Body of pancreas (tissue), 4 donors: ENCODE measurements around the gene GNAT1. TPM values are rescaled to one million over a fixed set of nuclear protein-coding genes. Genes with fewer than 3 reads are reported as not detected.

Experiments used
- ATAC-seq: fragments of 150-250 bp; one replicate; pipeline ENCODE4 v1.9.1; 2016
- DNase-seq, 4 donors: peaks; one replicate each; pipeline ENCODE4 v3.0.0-alpha.2; 2019
- H3K27ac ChIP-seq, 4 donors: fragments of 200-600 bp; sonication (generic); 1 replicate in 3 of 4; 2 replicates in 1 of 4; pipeline versions ENCODE4 v1.5.1 to v1.6.1; 2016 to 2019; ENCODE audit warnings: mild to moderate bottlenecking in 1 of 4, mixed read lengths in 1 of 4, moderate library complexity in 1 of 4
- H3K27me3 ChIP-seq, 2 donors: fragments of 200-600 bp; sonication (generic); one replicate each; pipeline ENCODE4 v1.6.0; 2016; ENCODE audit warnings: mild to moderate bottlenecking in 1 of 2
- H3K36me3 ChIP-seq, 2 donors: fragments of 200-600 bp; sonication (generic); replicated peaks in 1 of 2; 2 replicates each; pipeline ENCODE4 v1.5.1; 2016; ENCODE audit warnings: low read depth in 2 of 2; ENCODE audit not compliant: insufficient read depth in 1 of 2
- H3K4me1 ChIP-seq: fragments of 200-600 bp; sonication (generic); one replicate; pipeline ENCODE4 v1.6.0; 2016
- H3K4me3 ChIP-seq, 2 donors: fragments of 200-600 bp; sonication (generic); 1 replicate in 1 of 2; 2 replicates in 1 of 2; pipeline ENCODE4 v1.5.1; 2016 to 2019
- H3K9me3 ChIP-seq, 3 donors: fragments of 200-600 bp; sonication (generic); 1 replicate in 2 of 3; 2 replicates in 1 of 3; pipeline ENCODE4 v1.5.1; 2016
- POLR2A ChIP-seq, 3 donors: fragments of 450-650 bp; IDR thresholded peaks; one replicate each; pipeline ENCODE4 v1.6.1; 2016; ENCODE audit warnings: antibody characterized with exemption in 3 of 3, mild to moderate bottlenecking in 2 of 3
- WGBS, 2 donors: methylation state at CpG; one replicate each; pipeline ENCODE4 v1.1.5; 2017; 5-methylcytosine and 5-hydroxymethylcytosine counted together
- intact Hi-C: fragments of 100-400 bp; cut with DNase I; formaldehyde crosslinking; loops from one replicate; pipeline ENCODE4 v1.15.1; 2023
- total RNA-seq, 2 donors: library from RNA; depleted of rRNA; stranded (reverse); fragments of >200 nt; gene quantifications; one replicate each; pipeline ENCODE4 v1.1.0, GENCODE V29; 2016
- TF ChIP-seq, protein P1 (sequence below), 7 experiments: fragments of 450-650 bp in 4 of 7; fragments of 200-600 bp in 3 of 7; sonication (generic) in 3 of 7; IDR thresholded peaks; one replicate each; pipeline ENCODE4 v1.5.1; 2016 to 2019; ENCODE audit warnings: antibody characterized with exemption in 7 of 7

The GNAT1 gene
- total RNA-seq, 2 donors from 2014 or later, result not detected

DNA sequence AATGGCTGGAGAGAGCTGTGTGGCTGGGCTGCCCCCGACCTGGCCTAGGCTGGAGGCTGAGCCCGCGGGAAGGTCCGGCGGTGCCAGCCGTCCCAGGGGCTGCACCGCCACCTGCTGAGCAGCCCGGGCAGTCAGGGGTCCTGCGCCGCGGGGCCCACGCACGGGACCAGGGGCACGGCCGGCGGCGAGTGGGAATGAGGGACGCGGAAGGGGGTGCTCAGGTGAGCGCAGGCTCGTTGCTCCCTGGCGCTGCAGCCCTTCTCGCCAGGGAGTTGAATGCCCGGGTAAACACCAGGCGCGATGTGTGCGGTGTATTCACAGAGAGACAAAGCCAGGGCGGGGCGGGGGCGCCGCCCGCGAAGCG, 37.0 kb upstream of the GNAT1 start:
- Histone ChIP-seq H3K27me3 (no peaks in the 10 kb centered on the region), H3K36me3 (no peaks in the 10 kb centered on the region), H3K4me3 (peak overlapping the region in 1 of 2 donors; percentile 33), H3K9me3 (no peaks in the 10 kb centered on the region), H3K4me1 (peaks cover 25% of the 10 kb centered on the region), H3K27ac (peak overlapping the region in 3 of 4 donors; percentile 10 to 81 (median 78))
- WGBS, 2 donors, result 2% methylated on average over 23 of the region's 34 CpGs; no CpG with 5 or more reads in 1 of the 2 donors
- DNase-seq (no peak), ATAC-seq (peak; percentile 59)
- TF ChIP-seq POLR2A (IDR thresholded peaks at IDR 0.05), result no peak
- TF ChIP-seq, protein P1, sequence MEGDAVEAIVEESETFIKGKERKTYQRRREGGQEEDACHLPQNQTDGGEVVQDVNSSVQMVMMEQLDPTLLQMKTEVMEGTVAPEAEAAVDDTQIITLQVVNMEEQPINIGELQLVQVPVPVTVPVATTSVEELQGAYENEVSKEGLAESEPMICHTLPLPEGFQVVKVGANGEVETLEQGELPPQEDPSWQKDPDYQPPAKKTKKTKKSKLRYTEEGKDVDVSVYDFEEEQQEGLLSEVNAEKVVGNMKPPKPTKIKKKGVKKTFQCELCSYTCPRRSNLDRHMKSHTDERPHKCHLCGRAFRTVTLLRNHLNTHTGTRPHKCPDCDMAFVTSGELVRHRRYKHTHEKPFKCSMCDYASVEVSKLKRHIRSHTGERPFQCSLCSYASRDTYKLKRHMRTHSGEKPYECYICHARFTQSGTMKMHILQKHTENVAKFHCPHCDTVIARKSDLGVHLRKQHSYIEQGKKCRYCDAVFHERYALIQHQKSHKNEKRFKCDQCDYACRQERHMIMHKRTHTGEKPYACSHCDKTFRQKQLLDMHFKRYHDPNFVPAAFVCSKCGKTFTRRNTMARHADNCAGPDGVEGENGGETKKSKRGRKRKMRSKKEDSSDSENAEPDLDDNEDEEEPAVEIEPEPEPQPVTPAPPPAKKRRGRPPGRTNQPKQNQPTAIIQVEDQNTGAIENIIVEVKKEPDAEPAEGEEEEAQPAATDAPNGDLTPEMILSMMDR (IDR thresholded peaks at IDR 0.05), result peak in 4 of 7 experiments; percentile 19 to 32 (median 24)
- intact Hi-C loops, result no loop called here

DNA sequence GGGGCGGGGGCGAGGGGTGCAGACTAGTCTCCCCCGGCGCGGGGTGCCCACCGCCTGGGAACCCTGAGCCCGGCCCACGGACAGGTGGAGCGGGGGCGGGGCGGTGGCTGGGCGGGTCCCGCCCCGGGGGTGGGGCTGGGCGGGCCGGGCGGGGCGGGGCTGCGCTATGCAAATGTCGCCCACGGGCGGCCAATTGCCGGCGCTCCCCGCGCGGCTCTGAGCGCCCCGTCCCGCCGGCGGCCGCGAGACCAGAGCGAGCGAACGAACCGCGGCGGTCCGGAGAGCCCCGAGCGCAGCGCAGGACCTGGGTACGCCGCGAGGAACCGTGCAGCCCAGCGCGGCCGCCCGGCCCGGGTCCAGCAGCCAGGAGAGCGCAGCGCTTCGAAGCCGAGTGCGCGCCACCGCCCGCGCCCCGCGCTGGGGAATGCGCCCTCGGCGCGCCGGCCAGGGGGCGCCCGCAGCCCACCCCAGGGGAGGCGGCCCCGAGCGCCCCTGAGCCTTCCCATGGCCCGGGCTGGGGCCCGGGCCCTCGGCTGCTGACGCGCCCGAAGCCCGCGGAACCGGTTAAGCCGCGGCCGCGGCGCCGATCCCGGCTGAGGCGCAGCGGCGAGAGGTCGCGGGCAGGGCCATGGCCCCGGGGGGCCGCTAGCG, 36.4 kb upstream of the GNAT1 start, which contains the start of gene SEMA3F:
SEMA3F (plus strand) TSS at position 485 of the 651 bp plus-strand sequence. CDS start 4,299 bp downstream, outside the sequence.
- Histone ChIP-seq H3K4me1 (peaks cover 25% of the 10 kb centered on the region), H3K36me3 (no peaks in the 10 kb centered on the region), H3K27me3 (no peaks in the 10 kb centered on the region), H3K9me3 (no peaks in the 10 kb centered on the region), H3K27ac (peak within 1 kb of the TSS; percentile 48 to 81 (median 74)), H3K4me3 (peak within 1 kb of the TSS in 1 of 2 donors; percentile 33)
- peak; percentile 92 for ATAC-seq
- intact Hi-C loops, result no loop called here
- TF ChIP-seq, protein P1 (IDR thresholded peaks at IDR 0.05), result peak in 1 of 7 experiments; percentile 39
- TF ChIP-seq POLR2A (IDR thresholded peaks at IDR 0.05), result peak in 2 of 3 donors; percentile 12 to 30
- peak; percentile 75 to 83 (median 79) for DNase-seq
- WGBS, 2 donors, result 0% methylated on average over 81 of the region's 98 CpGs; no CpG with 5 or more reads in 1 of the 2 donors

DNA sequence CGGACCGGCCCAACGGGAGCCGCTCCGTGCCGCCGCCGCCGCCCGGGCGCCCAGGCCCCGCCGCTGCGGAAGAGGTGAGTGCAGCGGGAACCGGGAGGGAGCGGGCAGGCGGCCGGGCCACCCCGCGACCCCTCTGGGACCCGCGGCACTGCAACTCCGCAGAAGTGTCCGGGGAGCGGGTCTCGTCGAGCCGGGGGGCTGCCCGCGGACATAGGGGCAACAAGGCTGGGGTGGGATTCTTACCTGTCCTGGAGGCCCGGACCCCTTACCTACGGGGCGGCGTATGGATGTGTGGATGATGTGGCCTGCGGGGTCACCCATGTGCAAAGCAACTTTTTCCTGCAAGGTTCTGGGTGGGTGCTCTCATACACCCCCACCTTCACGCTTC, 35.9 kb upstream of the GNAT1 start:
- H3K4me1 ChIP-seq, result peaks cover 25% of the 10 kb centered on the region

DNA sequence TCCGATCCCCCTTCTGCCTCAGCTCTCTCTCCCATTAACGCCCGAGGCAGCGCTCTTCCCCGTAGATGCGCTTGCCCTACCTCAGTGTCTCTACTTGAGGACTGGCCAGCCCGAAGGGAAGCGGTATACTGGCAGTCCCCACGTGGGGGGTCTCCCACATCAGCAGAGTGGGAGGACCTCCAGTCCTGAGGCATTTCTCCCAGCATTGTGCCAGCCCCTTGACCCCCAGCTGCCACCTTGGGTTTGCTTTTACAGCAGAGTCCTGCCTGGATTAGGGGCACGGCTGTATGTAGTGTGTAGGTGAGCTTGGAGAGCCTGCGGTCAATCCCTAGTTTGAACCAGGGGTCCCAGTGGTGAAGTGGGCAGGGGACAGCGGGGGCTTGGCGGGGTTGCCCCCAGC, 35.5 kb upstream of the GNAT1 start:
- DNase-seq (no peak), ATAC-seq (no peak)
- Histone ChIP-seq H3K4me1 (peaks cover 25% of the 10 kb centered on the region), H3K27me3 (no peaks in the 10 kb centered on the region), H3K9me3 (no peaks in the 10 kb centered on the region), H3K27ac (peak overlapping the region in 1 of 4 donors; percentile 71), H3K36me3 (no peaks in the 10 kb centered on the region), H3K4me3 (no peak overlapping the region)
- intact Hi-C loops, result no loop called here
- TF ChIP-seq, protein P1 (IDR thresholded peaks at IDR 0.05), result no peak
- no peak for TF ChIP-seq POLR2A (IDR thresholded peaks at IDR 0.05)
- 55 to 56% methylated on average over 11 to 13 of the region's 13 CpGs for WGBS, 2 donors

More for the DNA sequence above, 35.9 kb upstream of the GNAT1 start:
- no peaks in the 10 kb centered on the region for H3K9me3 ChIP-seq
- H3K4me3 ChIP-seq, result no peak overlapping the region
- H3K36me3 ChIP-seq, result no peaks in the 10 kb centered on the region
- ATAC-seq, result no peak
- H3K27me3 ChIP-seq, result no peaks in the 10 kb centered on the region
- intact Hi-C loops, result no loop called here
- peak overlapping the region in 3 of 4 donors; percentile 71 to 81 (median 78) for H3K27ac ChIP-seq
- WGBS, 2 donors, result 15 to 23% methylated on average over 7 to 12 of the region's 37 CpGs
- DNase-seq, result no peak
- TF ChIP-seq, protein P1 (IDR thresholded peaks at IDR 0.05), result no peak
- TF ChIP-seq POLR2A (IDR thresholded peaks at IDR 0.05), result no peak
